ENCODE measurements around the gene RAB27A.

RAB27A gene

DNA sequence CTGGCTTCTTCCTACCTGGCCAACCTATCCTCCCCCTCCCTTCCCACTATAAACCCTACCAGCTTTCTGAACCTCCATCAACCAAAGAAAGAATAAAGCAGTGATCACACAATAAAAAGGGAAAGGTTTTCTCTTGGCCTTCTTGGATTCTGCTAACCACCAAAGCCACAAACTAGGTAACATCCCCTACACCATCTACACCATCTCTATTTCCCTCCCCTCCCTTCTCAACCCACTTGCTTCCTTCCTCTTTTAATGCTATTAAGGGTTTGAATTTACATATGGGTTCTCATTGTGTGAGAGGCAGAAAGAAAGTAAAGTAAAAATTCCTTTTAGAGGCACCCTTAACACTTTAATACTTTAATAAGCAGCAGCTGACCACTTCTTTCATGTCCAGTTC lies 67.0 kb downstream of the RAB27A start:
- DNase-seq (ENCODE audit: low spot score), result no peak

- peak; percentile 32 for DNase-seq (ENCODE audit: low spot score)
Measured at GRCh38 chr15:55221090-55222011, 68.3 kb downstream of the RAB27A start.

- no peak for DNase-seq (ENCODE audit: low spot score)
Measured at GRCh38 chr15:55220606-55221005, 69.0 kb downstream of the RAB27A start.

DNA sequence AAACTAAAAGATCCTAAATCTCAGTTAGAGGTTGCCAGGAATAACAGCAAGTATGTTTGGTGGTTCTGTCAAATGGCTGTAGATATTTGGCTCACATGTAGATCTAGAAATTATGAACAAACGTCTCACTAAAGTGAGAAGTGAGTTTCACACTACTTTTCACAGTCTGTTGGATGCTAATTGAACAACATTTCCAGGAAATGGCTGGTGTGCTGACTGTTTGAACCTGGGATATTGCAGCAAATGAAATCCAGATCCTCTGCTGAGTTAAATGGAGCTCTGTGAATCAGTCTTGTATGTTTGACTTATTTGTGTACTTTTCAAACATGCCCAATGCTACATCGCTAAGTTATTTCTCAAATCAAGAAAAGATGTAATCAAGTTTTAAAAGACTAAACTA lies 71.6 kb downstream of the RAB27A start:
- DNase-seq (ENCODE audit: low spot score), result no peak

DNA sequence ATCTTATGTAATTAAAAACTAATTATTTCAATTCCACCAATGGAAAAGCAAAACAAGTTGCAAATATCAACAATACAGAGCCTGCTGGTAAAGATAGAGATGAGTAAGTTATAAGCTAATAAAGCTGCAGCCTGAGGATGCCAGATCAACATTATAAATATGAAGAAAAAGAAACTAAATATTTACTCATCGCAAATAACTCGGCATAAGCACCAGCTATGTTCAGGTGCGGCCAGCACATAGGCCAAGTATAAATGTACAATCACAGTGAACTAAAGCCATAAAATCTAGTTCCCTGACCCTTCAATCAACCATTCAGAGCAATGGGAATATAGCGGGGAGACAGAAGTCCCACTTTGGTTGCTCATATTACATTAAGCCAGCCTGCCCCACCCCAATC lies 85.1 kb downstream of the RAB27A start:
- DNase-seq (ENCODE audit: low spot score), result no peak

- no peak for DNase-seq (ENCODE audit: low spot score)
Measured at GRCh38 chr15:55202206-55202605, 87.4 kb downstream of the RAB27A start.

DNA sequence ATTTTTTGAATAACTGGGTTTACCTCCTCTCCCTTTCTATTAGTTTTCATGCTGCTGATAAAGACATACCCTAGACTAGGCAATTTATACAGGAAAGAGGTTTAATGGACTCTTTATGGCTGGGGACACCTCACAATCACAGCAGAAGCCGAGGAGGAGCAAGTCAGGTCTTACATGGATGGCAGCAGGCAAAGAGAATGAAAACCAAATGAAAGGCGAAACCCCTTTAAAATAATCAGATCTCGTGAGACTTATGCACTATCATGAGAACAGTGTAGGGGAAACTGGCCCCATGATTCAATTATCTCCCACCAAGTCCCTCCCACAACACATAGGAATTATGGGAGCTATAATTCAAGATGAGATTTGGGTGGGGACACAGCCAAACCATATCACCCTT lies 90.9 kb downstream of the RAB27A start:
- DNase-seq (ENCODE audit: low spot score), result no peak

DNA sequence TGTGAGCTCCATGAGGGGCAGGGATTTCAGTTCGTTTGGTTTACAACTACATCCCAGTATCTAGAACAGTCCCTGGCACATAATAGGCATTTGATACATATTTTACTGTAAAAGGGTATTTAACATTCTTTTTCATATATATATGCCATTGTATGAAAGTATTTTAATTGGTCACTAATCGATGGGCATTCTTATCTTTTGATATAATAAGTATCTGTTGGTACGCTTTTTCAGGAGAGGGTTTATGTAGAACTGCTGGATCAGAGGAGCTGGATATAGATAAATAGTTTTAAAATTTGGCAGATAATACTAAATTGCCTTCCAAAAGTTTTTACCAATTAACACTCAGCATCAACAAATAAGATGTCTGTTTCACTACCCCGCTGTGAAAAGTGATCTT lies 91.9 kb downstream of the RAB27A start:
- no peak for DNase-seq (ENCODE audit: low spot score)

- no peak for DNase-seq (ENCODE audit: low spot score)
Measured at GRCh38 chr15:55197362-55197705, 92.3 kb downstream of the RAB27A start.

- peak; percentile 97 for DNase-seq (ENCODE audit: low spot score)
Measured at GRCh38 chr15:55196458-55197361, 92.9 kb downstream of the RAB27A start, which contains the start of gene RSL24D1. TSS of gene RSL24D1 (minus strand) at chr15:55196941. CDS start at chr15:55196890, 51 bp downstream.

GRCh38 chr15:55195996-55196395 lies 93.6 kb downstream of the RAB27A start:
- no peak for DNase-seq (ENCODE audit: low spot score)

- no peak for DNase-seq (ENCODE audit: low spot score)
Measured at GRCh38 chr15:55194256-55194655, 95.4 kb downstream of the RAB27A start.

DNA sequence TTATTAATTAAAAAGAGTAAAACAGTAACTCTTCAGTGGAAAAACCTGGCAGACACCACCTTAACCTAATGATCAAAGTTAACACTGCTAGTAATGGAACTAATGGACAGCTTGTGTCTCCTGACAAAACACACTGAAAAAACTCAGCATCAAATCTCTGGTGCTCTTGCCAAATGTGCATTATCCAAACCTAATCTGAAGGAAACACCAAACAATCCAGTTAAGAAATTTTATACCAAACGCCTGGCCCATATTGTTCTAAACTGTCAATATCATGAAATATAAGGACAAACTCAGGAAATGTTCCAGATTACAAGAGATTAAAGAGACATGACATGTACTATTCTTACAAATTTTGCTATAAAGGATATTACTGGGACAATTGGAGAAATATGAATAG lies 103.3 kb downstream of the RAB27A start:
- DNase-seq (ENCODE audit: low spot score), result no peak

DNA sequence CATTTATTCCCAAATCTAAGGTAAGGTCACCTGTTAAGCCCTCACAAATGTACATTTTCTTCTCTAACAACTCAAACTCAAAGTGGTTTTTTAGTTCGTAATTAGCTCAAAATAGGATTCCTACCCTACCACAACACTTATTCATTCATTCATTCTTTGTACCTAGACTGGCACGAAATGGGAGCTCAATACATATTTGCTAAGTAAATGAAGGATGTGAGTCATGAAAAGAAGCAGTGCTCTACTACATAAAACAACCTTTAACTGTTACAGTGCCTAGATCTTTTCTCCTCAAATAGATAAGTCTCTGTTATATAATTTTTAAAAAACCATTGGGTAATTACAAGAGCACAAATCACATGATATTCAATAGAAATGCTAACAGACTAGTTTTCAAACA lies 105.9 kb downstream of the RAB27A start:
- no peak for DNase-seq (ENCODE audit: low spot score)

DNA sequence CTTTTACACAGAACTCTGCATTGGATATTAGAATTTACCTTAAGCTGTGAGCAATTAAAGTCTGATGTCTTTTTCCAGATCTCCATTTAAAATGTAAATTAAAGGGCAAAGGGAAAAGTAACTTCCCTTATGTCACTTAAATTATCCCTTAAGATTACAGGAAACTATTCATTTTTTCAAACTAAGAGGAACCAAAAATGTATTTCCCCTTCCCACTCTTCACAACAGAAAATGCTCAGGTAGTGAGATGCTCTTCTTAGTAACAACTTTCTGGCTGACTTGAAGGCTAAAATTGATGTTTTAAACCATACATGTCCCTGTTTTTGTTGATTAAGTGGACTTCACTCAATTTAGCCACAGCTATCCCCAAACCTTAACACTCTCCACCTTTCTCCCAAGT lies 110.5 kb downstream of the RAB27A start:
- no peak for DNase-seq (ENCODE audit: low spot score)

DNA sequence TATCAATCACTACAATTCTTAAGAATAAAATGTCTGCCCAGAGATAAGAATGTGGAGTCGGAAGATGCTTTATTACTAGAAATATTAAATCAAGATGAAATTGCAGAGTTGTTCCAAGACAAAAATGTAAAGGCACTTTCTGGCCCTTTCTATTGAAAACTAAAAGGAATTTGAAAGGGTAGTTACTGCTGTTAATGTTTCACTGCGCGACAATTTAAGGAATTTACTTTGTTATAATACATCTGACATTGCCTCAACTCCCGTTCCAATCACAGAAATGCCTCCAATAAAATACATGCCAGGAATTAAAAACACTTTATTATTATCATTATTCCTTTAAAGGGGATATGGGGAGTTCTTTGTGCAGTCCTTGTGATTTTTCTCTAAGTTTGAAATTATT lies 119.3 kb downstream of the RAB27A start:
- no peak for DNase-seq (ENCODE audit: low spot score)

DNA sequence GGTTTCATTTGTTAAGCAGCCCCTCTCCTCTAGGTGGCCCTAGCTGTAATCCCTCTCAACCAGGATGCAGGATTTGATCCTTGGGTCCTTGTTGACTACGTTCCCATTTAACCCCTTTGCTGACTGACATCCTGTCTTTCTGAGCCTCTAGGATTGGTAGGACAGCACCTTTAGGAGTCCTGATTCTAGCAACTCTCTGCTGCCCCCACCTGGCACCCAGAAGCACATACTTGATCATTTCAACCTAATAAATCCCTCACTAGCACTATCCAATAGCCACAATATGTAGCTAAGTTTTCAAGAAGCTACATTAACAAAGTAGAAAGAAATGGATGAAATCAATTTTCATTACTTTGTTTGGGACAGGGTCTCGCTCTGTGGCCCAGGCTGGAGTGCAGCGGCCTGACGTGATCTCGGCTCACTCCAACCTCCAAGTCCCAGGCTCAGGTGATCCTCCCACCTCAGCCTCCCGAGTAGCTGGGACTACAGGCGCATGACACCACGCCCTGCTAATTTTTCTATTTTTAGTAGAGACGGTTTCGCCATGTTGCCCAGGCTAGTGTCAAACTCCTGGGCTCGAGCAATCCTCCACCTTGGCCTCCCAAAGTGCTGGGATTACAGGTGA lies 121.2 kb downstream of the RAB27A start:
- peak; percentile 33 for DNase-seq (ENCODE audit: low spot score)

DNA sequence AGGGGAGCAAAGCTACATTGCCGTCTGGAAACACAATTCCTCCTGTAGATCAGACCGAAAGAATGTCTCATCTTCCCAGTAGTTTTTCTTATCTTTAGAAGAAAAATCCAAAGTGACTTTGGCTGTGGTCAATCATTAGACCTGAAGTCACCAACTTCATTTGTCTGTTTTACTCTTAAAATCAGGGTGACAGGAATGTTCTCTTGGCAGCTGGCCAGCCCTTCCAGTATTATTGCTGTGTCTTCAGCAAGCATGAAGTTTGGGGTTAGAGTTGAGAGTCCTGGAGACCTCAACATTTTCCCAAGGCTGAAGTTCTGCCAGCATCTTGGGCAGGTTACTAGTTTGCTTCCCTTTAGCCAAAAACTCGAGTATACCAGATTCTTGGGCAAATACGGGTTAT lies 125.3 kb downstream of the RAB27A start:
- DNase-seq (ENCODE audit: low spot score), result no peak
